Caki2 (cell line): ENCODE data around the gene EMC8. TPM values are rescaled to one million over a fixed set of nuclear protein-coding genes. Genes with fewer than 3 reads are reported as not detected.

Experiments
- DNase-seq: peaks from one replicate; pipeline ENCODE4 v3.0.0-alpha.2; 2015; ENCODE audit warnings: low read depth
- in situ Hi-C: cut with HindIII; loops from 2 replicates; pipeline ENCODE4 v1.10.0; 2016; ENCODE audit warnings: low sequenced_read_pairs, low pct_unique_long_range_greater_than_20kb, mixed read lengths
- total RNA-seq: library from RNA; depleted of rRNA; stranded (reverse); fragments of >200 nt; shearing (Covaris generic); gene quantifications from 2 replicates; pipeline ENCODE4 v1.2.3, GENCODE V29; 2014; ENCODE audit warnings: low replicate concordance

EMC8 gene
- total RNA-seq, 1 experiment from 2014 or later, result 56.4 TPM

- DNase-seq, result no peak
- in situ Hi-C loops, result no loop called here
Measured at GRCh38 chr16:85836706-85837582, 37.6 kb upstream of the EMC8 start.

GRCh38 chr16:85835956-85836705 is 36.8 kb upstream of the EMC8 start:
- in situ Hi-C loops, result no loop called here
- DNase-seq, result no peak

GRCh38 chr16:85835227-85835751 is 35.9 kb upstream of the EMC8 start:
- in situ Hi-C loops, result no loop called here
- no peak for DNase-seq

- DNase-seq, result no peak
- in situ Hi-C loops, result no loop called here
Measured at GRCh38 chr16:85834741-85835140, 35.4 kb upstream of the EMC8 start.

- in situ Hi-C loops, result no loop called here
- no peak for DNase-seq
Measured at GRCh38 chr16:85833219-85833920, 34.0 kb upstream of the EMC8 start.

GRCh38 chr16:85832570-85833218 is 33.4 kb upstream of the EMC8 start:
- in situ Hi-C loops, result no loop called here
- no peak for DNase-seq

- in situ Hi-C loops, result no loop called here
- DNase-seq, result no peak
Measured at GRCh38 chr16:85830821-85831220, 31.5 kb upstream of the EMC8 start.

GRCh38 chr16:85829751-85830445 is 30.6 kb upstream of the EMC8 start:
- DNase-seq, result no peak
- in situ Hi-C loops, result no loop called here

- DNase-seq, result no peak
- in situ Hi-C loops, result no loop called here
Measured at GRCh38 chr16:85829171-85829719, 29.9 kb upstream of the EMC8 start.

- no peak for DNase-seq
- in situ Hi-C loops, result no loop called here
Measured at GRCh38 chr16:85828166-85828565, 28.8 kb upstream of the EMC8 start.

- DNase-seq, result no peak
- in situ Hi-C loops, result no loop called here
Measured at GRCh38 chr16:85826686-85827247, 27.4 kb upstream of the EMC8 start.

GRCh38 chr16:85825326-85825725 is 26.0 kb upstream of the EMC8 start:
- in situ Hi-C loops, result no loop called here
- DNase-seq, result no peak

- in situ Hi-C loops, result no loop called here
Measured at GRCh38 chr16:85824161-85825135, 25.1 kb upstream of the EMC8 start.

GRCh38 chr16:85823328-85823920 is 24.1 kb upstream of the EMC8 start:
- DNase-seq, result no peak
- in situ Hi-C loops, result no loop called here

More at GRCh38 chr16:85824161-85825135, 25.1 kb upstream of the EMC8 start:
- no peak for DNase-seq

- in situ Hi-C loops, result no loop called here
- no peak for DNase-seq
Measured at GRCh38 chr16:85822145-85822544, 22.8 kb upstream of the EMC8 start.
